ENCODE results near the gene PCBD1. TPM values are rescaled to one million over a fixed set of nuclear protein-coding genes. Genes with fewer than 3 reads are reported as not detected.

PCBD1 gene
- polyA plus RNA-seq, 4 donors, result 67.3 to 178 (median 112) TPM

GRCh38 chr10:70845256-70845655, 43.1 kb downstream of the PCBD1 start:
- WGBS, 3 donors, result 65 to 88% (median 79%) methylated on average over 2 of the region's 2 CpGs
- DNase-seq, result peak; percentile 45 to 62
- no peak overlapping the region for H3K4me3 ChIP-seq (ENCODE audit: low read depth in 1 of 3, low read length in 3 of 3)
- FAIRE-seq, result no peak
- H3K27me3 ChIP-seq (ENCODE audit: control insufficient read depth in 3 of 3, insufficient read depth in 3 of 3, low read length in 3 of 3), result no peaks in the 10 kb centered on the region
- no peaks in the 10 kb centered on the region for H3K9me3 ChIP-seq (ENCODE audit: control insufficient read depth in 2 of 2, insufficient read depth in 1 of 2, low read depth in 1 of 2, low read length in 1 of 2)
- H3K4me1 ChIP-seq (ENCODE audit: control insufficient read depth in 3 of 3, insufficient read depth in 2 of 3, low read depth in 1 of 3, low read length in 2 of 3), result peaks cover 4 to 44% (median 6%) of the 10 kb centered on the region in 3 donors
- peak overlapping the region in 1 of 3 donors; percentile 50 for H3K27ac ChIP-seq (ENCODE audit: low read depth in 1 of 3, low read length in 2 of 3)
- peaks cover 2 to 6% (median 5%) of the 10 kb centered on the region in 3 donors for H3K36me3 ChIP-seq (ENCODE audit: control insufficient read depth in 3 of 3, insufficient read depth in 2 of 3, low read depth in 1 of 3, low read length in 3 of 3)

DNA sequence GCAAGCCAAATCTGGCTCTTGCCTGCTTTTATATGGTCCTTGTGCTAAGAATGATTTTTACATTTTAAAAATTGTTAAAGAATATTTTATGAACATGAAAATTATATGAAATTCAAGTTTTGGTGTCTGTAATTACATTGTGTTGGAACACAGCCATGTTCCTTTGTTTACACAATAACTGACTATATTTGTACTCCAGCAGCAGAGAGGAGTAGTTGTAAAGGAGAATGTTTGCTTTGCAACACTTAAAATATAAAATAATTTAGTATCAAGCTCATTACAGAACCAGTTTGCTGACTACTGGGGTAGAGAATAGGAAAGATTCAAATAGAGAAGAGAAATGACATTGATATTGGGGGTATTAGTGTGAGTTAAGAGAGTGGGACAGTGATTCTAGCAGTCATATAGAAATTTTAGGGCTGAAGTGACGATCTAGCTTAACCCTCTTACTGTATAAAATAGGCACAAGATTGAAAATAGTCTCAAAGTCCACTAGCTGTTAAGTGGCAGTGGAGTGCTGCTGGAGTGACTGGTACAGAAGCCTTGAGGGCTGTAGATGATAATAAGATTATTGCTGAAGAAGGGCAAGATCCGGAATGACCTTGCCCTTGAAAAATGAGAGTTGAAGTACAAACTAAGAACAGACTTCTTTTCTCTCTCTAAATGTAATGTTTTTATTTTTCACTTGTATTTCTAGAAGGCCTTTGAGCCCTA, 44.4 kb downstream of the PCBD1 start:
- Histone ChIP-seq H3K36me3 (ENCODE audit: control insufficient read depth in 3 of 3, insufficient read depth in 2 of 3, low read depth in 1 of 3, low read length in 3 of 3) (peaks cover 0 to 7% (median 5%) of the 10 kb centered on the region in 3 donors), H3K27ac (ENCODE audit: low read depth in 1 of 3, low read length in 2 of 3) (peak overlapping the region in 2 of 3 donors; percentile 20 to 41), H3K9me3 (ENCODE audit: control insufficient read depth in 2 of 2, insufficient read depth in 1 of 2, low read depth in 1 of 2, low read length in 1 of 2) (no peaks in the 10 kb centered on the region), H3K4me1 (ENCODE audit: control insufficient read depth in 3 of 3, insufficient read depth in 2 of 3, low read depth in 1 of 3, low read length in 2 of 3) (peaks cover 4 to 44% (median 6%) of the 10 kb centered on the region in 3 donors), H3K27me3 (ENCODE audit: control insufficient read depth in 3 of 3, insufficient read depth in 3 of 3, low read length in 3 of 3) (no peaks in the 10 kb centered on the region), H3K4me3 (ENCODE audit: low read depth in 1 of 3, low read length in 3 of 3) (no peak overlapping the region)
- DNase-seq (peak; percentile 43 to 47), FAIRE-seq (no peak)
- WGBS, 3 donors, result 19 to 55% (median 21%) methylated on average over 2 of the region's 2 CpGs

GRCh38 chr10:70843333-70843732, 45.0 kb downstream of the PCBD1 start:
- peaks cover 4 to 44% (median 6%) of the 10 kb centered on the region in 3 donors for H3K4me1 ChIP-seq (ENCODE audit: control insufficient read depth in 3 of 3, insufficient read depth in 2 of 3, low read depth in 1 of 3, low read length in 2 of 3)
- no peaks in the 10 kb centered on the region for H3K27me3 ChIP-seq (ENCODE audit: control insufficient read depth in 3 of 3, insufficient read depth in 3 of 3, low read length in 3 of 3)
- WGBS, 3 donors, result 25 to 57% (median 32%) methylated on average over 2 of the region's 2 CpGs
- H3K36me3 ChIP-seq (ENCODE audit: control insufficient read depth in 3 of 3, insufficient read depth in 2 of 3, low read depth in 1 of 3, low read length in 3 of 3), result peaks cover 0 to 7% (median 5%) of the 10 kb centered on the region in 3 donors
- H3K9me3 ChIP-seq (ENCODE audit: control insufficient read depth in 2 of 2, insufficient read depth in 1 of 2, low read depth in 1 of 2, low read length in 1 of 2), result no peaks in the 10 kb centered on the region
- peak in 1 of 2 donors; percentile 42 for DNase-seq
- peak overlapping the region in 1 of 3 donors; percentile 20 for H3K27ac ChIP-seq (ENCODE audit: low read depth in 1 of 3, low read length in 2 of 3)
- no peak overlapping the region for H3K4me3 ChIP-seq (ENCODE audit: low read depth in 1 of 3, low read length in 3 of 3)
- no peak for FAIRE-seq

DNA sequence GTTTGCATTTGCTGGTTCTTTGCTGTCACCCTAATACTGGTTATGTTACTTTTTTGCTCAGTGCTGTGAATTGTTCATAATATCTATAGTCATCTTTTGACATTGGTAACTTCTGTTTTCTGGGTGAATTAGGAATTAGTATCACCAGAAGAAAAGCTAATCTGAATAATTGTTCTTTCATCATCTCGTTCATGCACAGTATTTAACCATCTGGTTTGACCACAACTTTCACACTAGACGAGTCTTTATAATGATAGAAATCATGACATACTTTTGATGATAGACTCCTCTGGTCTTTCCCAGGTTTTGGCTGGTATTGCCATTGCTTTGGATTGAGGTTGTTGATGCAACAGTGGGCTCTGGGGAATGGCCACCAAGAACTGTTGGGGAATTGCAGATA, 47.5 kb downstream of the PCBD1 start:
- peaks cover 0 to 4% of the 10 kb centered on the region in 2 donors for H3K9me3 ChIP-seq (ENCODE audit: control insufficient read depth in 2 of 2, insufficient read depth in 1 of 2, low read depth in 1 of 2, low read length in 1 of 2)
- no peak for FAIRE-seq
- no peak overlapping the region for H3K27ac ChIP-seq (ENCODE audit: low read depth in 1 of 3, low read length in 2 of 3)
- peaks cover 4 to 40% (median 9%) of the 10 kb centered on the region in 3 donors for H3K4me1 ChIP-seq (ENCODE audit: control insufficient read depth in 3 of 3, insufficient read depth in 2 of 3, low read depth in 1 of 3, low read length in 2 of 3)
- peaks cover 3 to 13% (median 5%) of the 10 kb centered on the region in 3 donors for H3K36me3 ChIP-seq (ENCODE audit: control insufficient read depth in 3 of 3, insufficient read depth in 2 of 3, low read depth in 1 of 3, low read length in 3 of 3)
- no peak overlapping the region for H3K4me3 ChIP-seq (ENCODE audit: low read depth in 1 of 3, low read length in 3 of 3)
- DNase-seq, result no peak
- 72 to 85% (median 76%) methylated on average over 2 of the region's 2 CpGs for WGBS, 3 donors
- H3K27me3 ChIP-seq (ENCODE audit: control insufficient read depth in 3 of 3, insufficient read depth in 3 of 3, low read length in 3 of 3), result no peaks in the 10 kb centered on the region

GRCh38 chr10:70838270-70838805, 50.0 kb downstream of the PCBD1 start:
- DNase-seq (no peak), FAIRE-seq (no peak)
- peaks cover 0 to 11% (median 3%) of the 10 kb centered on the region in 3 donors for H3K36me3 ChIP-seq (ENCODE audit: control insufficient read depth in 3 of 3, insufficient read depth in 2 of 3, low read depth in 1 of 3, low read length in 3 of 3)
- WGBS, 3 donors, result 78 to 93% (median 81%) methylated on average over 4 of the region's 4 CpGs
- H3K4me3 ChIP-seq (ENCODE audit: low read depth in 1 of 3, low read length in 3 of 3), result no peak overlapping the region
- no peaks in the 10 kb centered on the region for H3K27me3 ChIP-seq (ENCODE audit: control insufficient read depth in 3 of 3, insufficient read depth in 3 of 3, low read length in 3 of 3)
- peaks cover 0 to 4% of the 10 kb centered on the region in 2 donors for H3K9me3 ChIP-seq (ENCODE audit: control insufficient read depth in 2 of 2, insufficient read depth in 1 of 2, low read depth in 1 of 2, low read length in 1 of 2)
- peaks cover 8 to 31% (median 10%) of the 10 kb centered on the region in 3 donors for H3K4me1 ChIP-seq (ENCODE audit: control insufficient read depth in 3 of 3, insufficient read depth in 2 of 3, low read depth in 1 of 3, low read length in 2 of 3)
- no peak overlapping the region for H3K27ac ChIP-seq (ENCODE audit: low read depth in 1 of 3, low read length in 2 of 3)

GRCh38 chr10:70837660-70838059, 50.7 kb downstream of the PCBD1 start:
- DNase-seq (no peak), FAIRE-seq (no peak)
- Histone ChIP-seq H3K27ac (ENCODE audit: low read depth in 1 of 3, low read length in 2 of 3) (no peak overlapping the region), H3K27me3 (ENCODE audit: control insufficient read depth in 3 of 3, insufficient read depth in 3 of 3, low read length in 3 of 3) (no peaks in the 10 kb centered on the region), H3K4me1 (ENCODE audit: control insufficient read depth in 3 of 3, insufficient read depth in 2 of 3, low read depth in 1 of 3, low read length in 2 of 3) (peaks cover 10 to 26% (median 13%) of the 10 kb centered on the region in 3 donors), H3K9me3 (ENCODE audit: control insufficient read depth in 2 of 2, insufficient read depth in 1 of 2, low read depth in 1 of 2, low read length in 1 of 2) (peaks cover 0 to 4% of the 10 kb centered on the region in 2 donors), H3K4me3 (ENCODE audit: low read depth in 1 of 3, low read length in 3 of 3) (no peak overlapping the region), H3K36me3 (ENCODE audit: control insufficient read depth in 3 of 3, insufficient read depth in 2 of 3, low read depth in 1 of 3, low read length in 3 of 3) (peaks cover 0 to 9% (median 3%) of the 10 kb centered on the region in 3 donors)
- WGBS, 3 donors, result 94 to 100% (median 95%) methylated on average over 3 of the region's 3 CpGs

GRCh38 chr10:70836319-70836718, 52.0 kb downstream of the PCBD1 start:
- Histone ChIP-seq H3K4me1 (ENCODE audit: control insufficient read depth in 3 of 3, insufficient read depth in 2 of 3, low read depth in 1 of 3, low read length in 2 of 3) (peaks cover 10 to 35% (median 13%) of the 10 kb centered on the region in 3 donors), H3K9me3 (ENCODE audit: control insufficient read depth in 2 of 2, insufficient read depth in 1 of 2, low read depth in 1 of 2, low read length in 1 of 2) (peaks cover 0 to 4% of the 10 kb centered on the region in 2 donors), H3K36me3 (ENCODE audit: control insufficient read depth in 3 of 3, insufficient read depth in 2 of 3, low read depth in 1 of 3, low read length in 3 of 3) (peaks cover 0 to 8% (median 3%) of the 10 kb centered on the region in 3 donors), H3K4me3 (ENCODE audit: low read depth in 1 of 3, low read length in 3 of 3) (no peak overlapping the region), H3K27ac (ENCODE audit: low read depth in 1 of 3, low read length in 2 of 3) (peak overlapping the region in 1 of 3 donors; percentile 42), H3K27me3 (ENCODE audit: control insufficient read depth in 3 of 3, insufficient read depth in 3 of 3, low read length in 3 of 3) (no peaks in the 10 kb centered on the region)
- FAIRE-seq (no peak), DNase-seq (no peak)
- 86 to 92% (median 87%) methylated on average over 2 of the region's 2 CpGs for WGBS, 3 donors

DNA sequence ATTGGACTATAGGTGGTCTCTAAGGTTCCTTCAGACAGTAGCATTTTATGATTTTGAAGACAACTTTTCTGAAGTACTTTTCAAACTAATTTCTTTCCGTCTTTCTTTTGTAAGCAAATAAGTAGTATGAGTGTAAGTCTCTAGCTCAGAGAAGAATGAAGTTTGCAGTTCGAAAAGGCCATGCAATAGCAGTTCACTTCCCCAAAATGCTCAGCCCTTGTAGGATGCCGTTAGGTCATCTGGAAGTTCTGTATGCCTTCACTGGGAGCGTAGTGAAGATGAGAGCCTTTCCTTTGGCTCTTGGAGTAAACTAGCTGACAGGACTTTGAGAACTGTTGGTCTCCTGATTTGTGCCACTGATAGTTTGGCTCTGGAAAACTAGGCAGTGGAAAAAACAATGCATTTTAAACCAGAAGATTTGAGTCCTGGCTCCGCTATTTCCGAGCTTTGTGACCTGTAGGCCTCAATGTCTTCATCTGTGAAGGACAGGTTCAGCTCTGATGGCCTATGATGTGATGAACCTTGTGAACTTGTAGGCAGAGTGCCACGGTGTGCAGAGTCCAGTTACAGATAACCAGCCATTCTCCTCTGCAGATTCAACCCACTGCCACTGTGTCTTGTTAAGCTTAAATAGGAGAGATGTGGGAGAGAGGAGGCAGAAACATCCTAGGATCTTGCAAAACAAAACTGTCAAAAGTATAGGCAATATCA, 53.8 kb downstream of the PCBD1 start:
- H3K27me3 ChIP-seq (ENCODE audit: control insufficient read depth in 3 of 3, insufficient read depth in 3 of 3, low read length in 3 of 3), result no peaks in the 10 kb centered on the region
- H3K36me3 ChIP-seq (ENCODE audit: control insufficient read depth in 3 of 3, insufficient read depth in 2 of 3, low read depth in 1 of 3, low read length in 3 of 3), result peaks cover 0 to 6% (median 3%) of the 10 kb centered on the region in 3 donors
- FAIRE-seq (no peak), DNase-seq (peak; percentile 51 to 80)
- peak overlapping the region in 2 of 3 donors; percentile 8 to 55 for H3K27ac ChIP-seq (ENCODE audit: low read depth in 1 of 3, low read length in 2 of 3)
- WGBS, 3 donors, result 70 to 84% (median 71%) methylated on average over 7 of the region's 7 CpGs
- H3K4me1 ChIP-seq (ENCODE audit: control insufficient read depth in 3 of 3, insufficient read depth in 2 of 3, low read depth in 1 of 3, low read length in 2 of 3), result peaks cover 8 to 49% (median 14%) of the 10 kb centered on the region in 3 donors
- H3K9me3 ChIP-seq (ENCODE audit: control insufficient read depth in 2 of 2, insufficient read depth in 1 of 2, low read depth in 1 of 2, low read length in 1 of 2), result peaks cover 0 to 4% of the 10 kb centered on the region in 2 donors
- H3K4me3 ChIP-seq (ENCODE audit: low read depth in 1 of 3, low read length in 3 of 3), result no peak overlapping the region

Measured in small intestine (tissue), 7 donors.